ENCODE measurements around the gene OSBPL5.

The OSBPL5 gene

GRCh38 chr11:3136546-3137455 lies 28.3 kb downstream of the OSBPL5 start:
- Histone ChIP-seq H3K27me3 (ENCODE audit: control insufficient read depth, low read length) (no peaks in the 10 kb centered on the region), H3K36me3 (ENCODE audit: control insufficient read depth, low read length) (no peaks in the 10 kb centered on the region), H3K9me3 (ENCODE audit: control insufficient read depth, insufficient read depth, low read length) (no peaks in the 10 kb centered on the region), H3K4me1 (ENCODE audit: control insufficient read depth, low read length) (no peaks in the 10 kb centered on the region), H3K79me2 (ENCODE audit: control insufficient read depth, low read length) (no peaks in the 10 kb centered on the region), H3K27ac (ENCODE audit: low read depth, low read length) (no peak overlapping the region), H4K20me1 (ENCODE audit: control insufficient read depth, insufficient read depth, low read depth, low read length) (no peaks in the 10 kb centered on the region), H3F3A (ENCODE audit: control insufficient read depth, insufficient read depth) (no peaks in the 10 kb centered on the region), H3K4me3 (ENCODE audit: low read length) (no peak overlapping the region), H3K4me2 (ENCODE audit: low read length) (no peak overlapping the region), H3K9me2 (replicated peaks; ENCODE audit: control insufficient read depth, low read length) (no peaks in the 10 kb centered on the region)
- TF ChIP-seq EZH2phosphoT487 (IDR thresholded peaks at IDR 0.05; ENCODE audit: borderline replicate concordance, low read length) (no peak), CTCF (IDR thresholded peaks at IDR 0.05; ENCODE audit: low read depth, low read length, poor library complexity, severe bottlenecking) (no peak)

- Histone ChIP-seq H3K9me3 (ENCODE audit: control insufficient read depth, insufficient read depth, low read length) (no peaks in the 10 kb centered on the region), H3K79me2 (ENCODE audit: control insufficient read depth, low read length) (no peaks in the 10 kb centered on the region), H3K4me2 (ENCODE audit: low read length) (no peak overlapping the region), H3F3A (ENCODE audit: control insufficient read depth, insufficient read depth) (no peaks in the 10 kb centered on the region), H3K9me2 (replicated peaks; ENCODE audit: control insufficient read depth, low read length) (no peaks in the 10 kb centered on the region), H3K4me3 (ENCODE audit: low read length) (no peak overlapping the region), H4K20me1 (ENCODE audit: control insufficient read depth, insufficient read depth, low read depth, low read length) (no peaks in the 10 kb centered on the region), H3K27ac (ENCODE audit: low read depth, low read length) (no peak overlapping the region), H3K27me3 (ENCODE audit: control insufficient read depth, low read length) (no peaks in the 10 kb centered on the region), H3K4me1 (ENCODE audit: control insufficient read depth, low read length) (no peaks in the 10 kb centered on the region), H3K36me3 (ENCODE audit: control insufficient read depth, low read length) (no peaks in the 10 kb centered on the region)
- no peak for TF ChIP-seq CTCF (IDR thresholded peaks at IDR 0.05; ENCODE audit: low read depth, low read length, poor library complexity, severe bottlenecking)
- TF ChIP-seq EZH2phosphoT487 (IDR thresholded peaks at IDR 0.05; ENCODE audit: borderline replicate concordance, low read length) = no peak
These were observed 29.3 kb downstream of the OSBPL5 start for GRCh38 chr11:3135481-3136440.

- H3K4me2 ChIP-seq (ENCODE audit: low read length) = no peak overlapping the region
- TF ChIP-seq CTCF (IDR thresholded peaks at IDR 0.05; ENCODE audit: low read depth, low read length, poor library complexity, severe bottlenecking) (no peak), EZH2phosphoT487 (IDR thresholded peaks at IDR 0.05; ENCODE audit: borderline replicate concordance, low read length) (no peak)
- no peaks in the 10 kb centered on the region for H3K79me2 ChIP-seq (ENCODE audit: control insufficient read depth, low read length)
These were observed 30.2 kb downstream of the OSBPL5 start for GRCh38 chr11:3134651-3135480.

More at GRCh38 chr11:3134651-3135480, 30.2 kb downstream of the OSBPL5 start:
- no peaks in the 10 kb centered on the region for H3K9me3 ChIP-seq (ENCODE audit: control insufficient read depth, insufficient read depth, low read length)
- no peaks in the 10 kb centered on the region for H3K36me3 ChIP-seq (ENCODE audit: control insufficient read depth, low read length)
- no peak overlapping the region for H3K27ac ChIP-seq (ENCODE audit: low read depth, low read length)
- no peaks in the 10 kb centered on the region for H3K4me1 ChIP-seq (ENCODE audit: control insufficient read depth, low read length)
- H3F3A ChIP-seq (ENCODE audit: control insufficient read depth, insufficient read depth) = no peaks in the 10 kb centered on the region
- H3K4me3 ChIP-seq (ENCODE audit: low read length) = no peak overlapping the region
- no peaks in the 10 kb centered on the region for H3K9me2 ChIP-seq (replicated peaks; ENCODE audit: control insufficient read depth, low read length)
- no peaks in the 10 kb centered on the region for H4K20me1 ChIP-seq (ENCODE audit: control insufficient read depth, insufficient read depth, low read depth, low read length)
- H3K27me3 ChIP-seq (ENCODE audit: control insufficient read depth, low read length) = no peaks in the 10 kb centered on the region
